ENCODE measurements around the gene C12orf42. TPM values are rescaled to one million over a fixed set of nuclear protein-coding genes. Genes with fewer than 3 reads are reported as not detected.
"Not testable (repeated sequence)": the region's sequence is repeated elsewhere in the genome, so short reads cannot be mapped to it uniquely, and the experiment has no call there.

Gene C12orf42
- total RNA-seq, 1 donor = not detected

DNA sequence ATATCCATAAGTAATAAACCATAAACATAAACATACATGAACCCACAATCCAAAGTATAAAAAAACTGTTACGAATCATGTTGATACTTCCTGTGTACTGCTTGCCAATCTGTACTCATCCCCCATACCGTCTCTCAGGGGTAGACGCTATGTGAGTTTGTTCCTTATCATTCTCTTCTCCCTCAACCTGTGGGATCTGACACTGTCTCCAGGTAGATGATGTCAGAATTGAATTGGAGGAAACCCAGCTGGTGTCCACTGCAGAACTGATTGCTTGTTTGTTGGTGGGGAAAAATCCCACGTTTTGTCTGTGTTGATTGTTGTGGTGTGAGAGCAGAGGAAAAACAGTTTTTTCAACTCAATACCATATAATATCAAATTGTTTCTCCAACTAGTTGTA, 50.8 kb downstream of the C12orf42 start:
- TF ChIP-seq, protein P1, sequence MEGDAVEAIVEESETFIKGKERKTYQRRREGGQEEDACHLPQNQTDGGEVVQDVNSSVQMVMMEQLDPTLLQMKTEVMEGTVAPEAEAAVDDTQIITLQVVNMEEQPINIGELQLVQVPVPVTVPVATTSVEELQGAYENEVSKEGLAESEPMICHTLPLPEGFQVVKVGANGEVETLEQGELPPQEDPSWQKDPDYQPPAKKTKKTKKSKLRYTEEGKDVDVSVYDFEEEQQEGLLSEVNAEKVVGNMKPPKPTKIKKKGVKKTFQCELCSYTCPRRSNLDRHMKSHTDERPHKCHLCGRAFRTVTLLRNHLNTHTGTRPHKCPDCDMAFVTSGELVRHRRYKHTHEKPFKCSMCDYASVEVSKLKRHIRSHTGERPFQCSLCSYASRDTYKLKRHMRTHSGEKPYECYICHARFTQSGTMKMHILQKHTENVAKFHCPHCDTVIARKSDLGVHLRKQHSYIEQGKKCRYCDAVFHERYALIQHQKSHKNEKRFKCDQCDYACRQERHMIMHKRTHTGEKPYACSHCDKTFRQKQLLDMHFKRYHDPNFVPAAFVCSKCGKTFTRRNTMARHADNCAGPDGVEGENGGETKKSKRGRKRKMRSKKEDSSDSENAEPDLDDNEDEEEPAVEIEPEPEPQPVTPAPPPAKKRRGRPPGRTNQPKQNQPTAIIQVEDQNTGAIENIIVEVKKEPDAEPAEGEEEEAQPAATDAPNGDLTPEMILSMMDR (IDR thresholded peaks at IDR 0.05; ENCODE audit: insufficient read depth, low read depth, low read length) = no peak
- DNase-seq (ENCODE audit: low read depth) = no peak
- H3K4me3 ChIP-seq (ENCODE audit: low read depth, low read length) = no peak overlapping the region

DNA sequence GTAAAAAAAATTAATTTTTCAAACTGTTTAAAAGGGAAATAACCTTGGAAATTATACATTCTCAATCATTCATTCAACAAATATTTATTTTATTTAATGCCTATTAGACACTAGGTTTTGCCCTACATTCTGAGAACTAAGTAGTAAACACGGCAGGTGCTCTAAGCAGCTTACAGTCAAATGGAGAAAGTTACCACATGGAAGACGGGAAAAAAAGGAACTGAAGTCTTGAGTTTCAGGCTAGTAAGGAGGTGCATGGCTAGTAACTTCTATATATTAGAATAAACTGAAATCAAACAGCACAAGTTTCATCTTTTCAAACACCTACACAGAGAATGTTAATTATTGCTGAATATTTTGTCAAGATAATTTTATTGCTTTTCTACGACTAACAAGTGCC, 52.9 kb downstream of the C12orf42 start:
- no peak for DNase-seq (ENCODE audit: low read depth)
- TF ChIP-seq, protein P1 (IDR thresholded peaks at IDR 0.05; ENCODE audit: insufficient read depth, low read depth, low read length) = no peak

GRCh38 chr12:103442182-103442555, 53.6 kb downstream of the C12orf42 start:
- no peak overlapping the region for H3K4me3 ChIP-seq (ENCODE audit: low read depth, low read length)
- DNase-seq (ENCODE audit: low read depth) = no peak
- TF ChIP-seq, protein P1 (IDR thresholded peaks at IDR 0.05; ENCODE audit: insufficient read depth, low read depth, low read length) = no peak

More for the DNA sequence above, 52.9 kb downstream of the C12orf42 start:
- H3K4me3 ChIP-seq (ENCODE audit: low read depth, low read length) = no peak overlapping the region

DNA sequence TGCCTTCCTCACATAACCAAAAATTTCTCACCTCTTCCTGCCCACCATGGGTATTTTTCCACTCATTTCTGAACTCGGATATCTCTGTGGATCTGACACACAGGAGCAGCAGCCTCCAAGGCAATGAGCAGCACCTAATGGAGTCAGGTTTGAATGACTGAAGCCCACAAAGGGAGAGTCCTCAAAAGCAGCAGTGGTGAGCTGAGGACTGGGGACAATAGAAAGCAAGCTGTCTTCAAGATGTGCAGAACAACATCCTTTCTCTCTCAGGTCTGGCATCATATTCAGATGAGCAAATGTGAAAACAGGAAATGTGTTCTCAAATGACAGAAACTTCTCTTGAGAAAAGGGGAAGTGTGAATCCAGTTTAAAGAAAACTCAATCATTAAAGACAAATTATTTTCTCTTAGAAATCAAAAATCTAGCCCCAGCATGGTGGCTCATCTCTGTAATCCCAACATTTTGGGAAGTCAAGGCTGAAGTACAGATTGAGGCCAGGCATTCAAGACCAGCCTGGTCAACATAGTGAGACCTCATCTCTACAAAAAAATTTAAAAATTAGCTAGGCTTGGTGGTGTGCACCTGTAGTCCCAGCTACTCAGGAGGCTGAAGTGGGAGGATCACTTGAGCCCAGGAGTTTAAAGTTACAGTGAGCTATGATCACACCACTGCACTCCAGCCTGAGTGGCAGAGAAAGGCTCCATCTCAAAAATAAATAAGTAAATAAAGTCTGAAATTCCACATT, 54.2 kb downstream of the C12orf42 start:
- DNase-seq (ENCODE audit: low read depth) = no peak
- TF ChIP-seq, protein P1 (IDR thresholded peaks at IDR 0.05; ENCODE audit: insufficient read depth, low read depth, low read length) = no peak
- H3K4me3 ChIP-seq (ENCODE audit: low read depth, low read length) = no peak overlapping the region

- not testable (repeated sequence) for H3K4me3 ChIP-seq (ENCODE audit: low read depth, low read length); DNase-seq (ENCODE audit: low read depth)
Measured at GRCh38 chr12:103434165-103435105, 61.3 kb downstream of the C12orf42 start.

- no peak overlapping the region for H3K4me3 ChIP-seq (ENCODE audit: low read depth, low read length)
Measured at GRCh38 chr12:103431950-103432349, 63.8 kb downstream of the C12orf42 start.

More at GRCh38 chr12:103431950-103432349, 63.8 kb downstream of the C12orf42 start:
- no peak for DNase-seq (ENCODE audit: low read depth)
- TF ChIP-seq, protein P1 (IDR thresholded peaks at IDR 0.05; ENCODE audit: insufficient read depth, low read depth, low read length) = no peak

All from fibroblast of villous mesenchyme (primary cell).